ENCODE results near the gene KASH5. TPM values are rescaled to one million over a fixed set of nuclear protein-coding genes. Genes with fewer than 3 reads are reported as not detected.

The KASH5 gene
- total and polyA plus RNA-seq, 4 donors, result not detected

- Histone ChIP-seq H3K27ac (ENCODE audit: low read depth in 1 of 2, low read length in 2 of 2) (no peak overlapping the region), H3K36me3 (ENCODE audit: control insufficient read depth in 4 of 4, insufficient read depth in 3 of 4, low read depth in 1 of 4, low read length in 3 of 4) (no peaks in the 10 kb centered on the region), H3K9me3 (ENCODE audit: control insufficient read depth in 4 of 4, low read length in 3 of 4) (peaks cover 0 to 2% (median 0%) of the 10 kb centered on the region in 4 donors), H3K9ac (ENCODE audit: low read depth in 1 of 2, low read length in 2 of 2) (no peak overlapping the region), H3K4me3 (ENCODE audit: low read depth in 1 of 3, low read length in 3 of 3) (no peak overlapping the region), H3K27me3 (ENCODE audit: control insufficient read depth in 4 of 4, insufficient read depth in 4 of 4, low read length in 3 of 4) (peaks cover 3 to 11% (median 9%) of the 10 kb centered on the region in 4 donors), H3K4me1 (ENCODE audit: control insufficient read depth in 4 of 4, insufficient read depth in 4 of 4, low read length in 3 of 4) (no peaks in the 10 kb centered on the region)
- DNase-seq (ENCODE audit: low spot score), result no peak
- 18% methylated on average over 31 of the region's 31 CpGs for WGBS
- TF ChIP-seq GABPA (IDR thresholded peaks at IDR 0.05 in 1 of 2, conservative IDR thresholded peaks at IDR 0.05 in 1 of 2) (no peak), NR2F2 (IDR thresholded peaks at IDR 0.05) (no peak), HNF4G (IDR thresholded peaks at IDR 0.05) (no peak), REST (IDR thresholded peaks at IDR 0.05) (no peak), RXRA (IDR thresholded peaks at IDR 0.05) (no peak), SP1 (IDR thresholded peaks at IDR 0.05) (no peak), HNF4A (conservative IDR thresholded peaks at IDR 0.05) (no peak), ZBTB33 (IDR thresholded peaks at IDR 0.05) (no peak), YY1 (IDR thresholded peaks at IDR 0.05) (no peak), RAD21 (IDR thresholded peaks at IDR 0.05) (no peak), EGR1 (IDR thresholded peaks at IDR 0.05; ENCODE audit: low read depth in 2 of 2) (no peak), TAF1 (conservative IDR thresholded peaks at IDR 0.05) (no peak), JUND (IDR thresholded peaks at IDR 0.05) (no peak), FOXA2 (IDR thresholded peaks at IDR 0.05) (no peak), FOXA1 (IDR thresholded peaks at IDR 0.05) (no peak)
- TF ChIP-seq, protein P1, sequence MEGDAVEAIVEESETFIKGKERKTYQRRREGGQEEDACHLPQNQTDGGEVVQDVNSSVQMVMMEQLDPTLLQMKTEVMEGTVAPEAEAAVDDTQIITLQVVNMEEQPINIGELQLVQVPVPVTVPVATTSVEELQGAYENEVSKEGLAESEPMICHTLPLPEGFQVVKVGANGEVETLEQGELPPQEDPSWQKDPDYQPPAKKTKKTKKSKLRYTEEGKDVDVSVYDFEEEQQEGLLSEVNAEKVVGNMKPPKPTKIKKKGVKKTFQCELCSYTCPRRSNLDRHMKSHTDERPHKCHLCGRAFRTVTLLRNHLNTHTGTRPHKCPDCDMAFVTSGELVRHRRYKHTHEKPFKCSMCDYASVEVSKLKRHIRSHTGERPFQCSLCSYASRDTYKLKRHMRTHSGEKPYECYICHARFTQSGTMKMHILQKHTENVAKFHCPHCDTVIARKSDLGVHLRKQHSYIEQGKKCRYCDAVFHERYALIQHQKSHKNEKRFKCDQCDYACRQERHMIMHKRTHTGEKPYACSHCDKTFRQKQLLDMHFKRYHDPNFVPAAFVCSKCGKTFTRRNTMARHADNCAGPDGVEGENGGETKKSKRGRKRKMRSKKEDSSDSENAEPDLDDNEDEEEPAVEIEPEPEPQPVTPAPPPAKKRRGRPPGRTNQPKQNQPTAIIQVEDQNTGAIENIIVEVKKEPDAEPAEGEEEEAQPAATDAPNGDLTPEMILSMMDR (IDR thresholded peaks at IDR 0.05; ENCODE audit: low read depth, low read length, missing input control), result no peak
- TF ChIP-seq, protein P2, sequence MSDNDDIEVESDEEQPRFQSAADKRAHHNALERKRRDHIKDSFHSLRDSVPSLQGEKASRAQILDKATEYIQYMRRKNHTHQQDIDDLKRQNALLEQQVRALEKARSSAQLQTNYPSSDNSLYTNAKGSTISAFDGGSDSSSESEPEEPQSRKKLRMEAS (IDR thresholded peaks at IDR 0.05), result no peak
- TF ChIP-seq, protein P3, sequence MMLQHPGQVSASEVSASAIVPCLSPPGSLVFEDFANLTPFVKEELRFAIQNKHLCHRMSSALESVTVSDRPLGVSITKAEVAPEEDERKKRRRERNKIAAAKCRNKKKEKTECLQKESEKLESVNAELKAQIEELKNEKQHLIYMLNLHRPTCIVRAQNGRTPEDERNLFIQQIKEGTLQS (IDR thresholded peaks at IDR 0.05), result no peak
These were observed 45.3 kb downstream of the KASH5 start for GRCh38 chr19:49433240-49433901.
